Measurements from ENCODE around the gene CABLES1.
"Not testable (repeated sequence)": the region's sequence is repeated elsewhere in the genome, so short reads cannot be mapped to it uniquely, and the experiment has no call there.

CABLES1 gene

DNA sequence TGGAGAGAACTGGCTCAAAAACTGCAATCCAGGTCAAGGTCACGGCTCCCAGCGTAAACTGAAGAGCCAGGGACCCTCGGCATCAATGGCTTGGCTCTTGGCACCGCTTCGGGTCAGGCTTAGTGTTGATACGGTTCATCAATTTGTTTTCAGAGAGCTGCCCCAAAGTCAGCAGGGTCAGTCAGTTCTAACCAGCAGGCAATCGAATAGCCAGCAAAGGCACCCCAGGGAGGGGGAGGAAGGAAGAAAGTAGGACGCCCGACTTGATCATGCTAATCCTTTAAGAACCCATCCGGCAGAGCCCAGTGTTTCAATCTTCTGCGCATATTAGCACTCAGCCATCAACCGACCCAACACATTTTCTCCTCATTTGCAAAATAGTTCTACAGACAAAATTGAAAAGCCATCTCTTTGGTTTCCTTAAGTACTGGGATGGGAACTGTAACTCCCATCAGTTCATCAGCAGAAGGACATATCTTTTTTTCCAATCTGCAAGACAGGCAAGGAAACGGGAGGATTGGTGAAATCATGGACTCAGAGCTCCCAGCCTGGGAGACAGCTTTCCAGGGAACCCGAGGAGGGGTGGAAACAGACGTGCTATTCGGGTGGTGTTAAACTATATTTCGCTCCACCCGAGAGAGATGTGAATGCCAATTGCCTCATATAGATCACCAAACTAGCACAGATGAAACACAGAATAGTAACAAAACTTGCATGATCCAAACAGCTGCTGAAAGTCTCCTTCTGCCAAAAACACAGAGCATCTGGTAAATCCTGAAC, 40.7 kb upstream of the CABLES1 start:
- H3K9ac ChIP-seq (ENCODE audit: low read length), result no peak overlapping the region
- H3K36me3 ChIP-seq (ENCODE audit: control insufficient read depth in 1 of 2, insufficient read depth in 2 of 2, low read depth in 1 of 2, low read length in 2 of 2), result peaks cover 0 to 3% of the 10 kb centered on the region in 2 experiments
- peak overlapping the region in 1 of 2 experiments; percentile 15 for H2BK12ac ChIP-seq (ENCODE audit: low read length in 2 of 2)
- 61% methylated on average over 16 of the region's 18 CpGs for WGBS
- H3K27ac ChIP-seq (ENCODE audit: low read length, poor library complexity, severe bottlenecking), result no peak overlapping the region
- no peak overlapping the region for H4K8ac ChIP-seq (ENCODE audit: low read length)
- H3K4ac ChIP-seq (ENCODE audit: low read depth in 1 of 2, low read length in 2 of 2), result no peak overlapping the region
- no peak overlapping the region for H3K4me2 ChIP-seq (ENCODE audit: low read length, poor library complexity, severe bottlenecking)
- no peak overlapping the region for H3K14ac ChIP-seq (ENCODE audit: low read length in 2 of 2)
- H4K91ac ChIP-seq (ENCODE audit: low read length), result no peak overlapping the region
- H3K27me3 ChIP-seq (ENCODE audit: control insufficient read depth in 1 of 2, insufficient read depth in 1 of 2, low read length in 2 of 2), result peaks cover 0 to 24% of the 10 kb centered on the region in 2 experiments
- H2BK15ac ChIP-seq (ENCODE audit: low read depth, poor library complexity, severe bottlenecking), result no peak overlapping the region
- H3K18ac ChIP-seq (ENCODE audit: low read depth in 1 of 2, low read length in 2 of 2), result no peak overlapping the region
- H3K79me1 ChIP-seq (replicated peaks; ENCODE audit: low read length, poor library complexity, severe bottlenecking), result no peaks in the 10 kb centered on the region
- no peak overlapping the region for H2AFZ ChIP-seq (ENCODE audit: low read depth, low read length)
- peak overlapping the region in 1 of 2 experiments; percentile 26 for H3K4me3 ChIP-seq (ENCODE audit: insufficient read depth in 1 of 2, low read depth in 1 of 2, low read length in 2 of 2)
- no peak overlapping the region for H2BK120ac ChIP-seq (ENCODE audit: low read depth, low read length)
- H3K4me1 ChIP-seq (ENCODE audit: control insufficient read depth, insufficient read depth, low read depth, low read length), result peaks cover 13% of the 10 kb centered on the region
- no peak overlapping the region for H2AK5ac ChIP-seq (ENCODE audit: low read length, severe bottlenecking)
- no peak overlapping the region for H2BK5ac ChIP-seq (ENCODE audit: low read depth, low read length, poor library complexity, severe bottlenecking)
- H3K9me3 ChIP-seq (ENCODE audit: control insufficient read depth, low read length), result no peaks in the 10 kb centered on the region
- no peak overlapping the region for H3K23ac ChIP-seq (ENCODE audit: low read length in 2 of 2)
- no peak for DNase-seq

DNA sequence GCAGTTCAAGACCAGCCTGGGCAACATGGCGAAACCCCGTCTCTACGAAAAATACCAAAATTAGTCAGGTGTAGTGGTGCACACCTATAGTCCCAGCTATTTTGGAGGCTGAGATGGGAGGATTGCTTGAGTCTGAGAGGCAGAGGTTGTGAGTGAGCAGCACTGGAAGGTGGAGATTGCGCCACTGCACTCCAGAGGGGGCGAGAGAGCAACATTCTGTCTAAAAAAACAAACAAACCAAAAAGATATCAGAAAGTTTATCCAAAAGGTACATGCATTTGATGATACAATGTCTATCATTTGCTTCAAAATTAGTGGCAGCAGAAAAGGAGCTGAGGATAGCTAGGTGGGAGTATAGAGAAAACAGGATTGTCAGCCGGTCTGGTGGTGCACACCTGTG, 39.8 kb upstream of the CABLES1 start:
- H3K79me1 ChIP-seq (replicated peaks; ENCODE audit: low read length, poor library complexity, severe bottlenecking), result no peaks in the 10 kb centered on the region
- peaks cover 0 to 3% of the 10 kb centered on the region in 2 experiments for H3K36me3 ChIP-seq (ENCODE audit: control insufficient read depth in 1 of 2, insufficient read depth in 2 of 2, low read depth in 1 of 2, low read length in 2 of 2)
- H2BK15ac ChIP-seq (ENCODE audit: low read depth, poor library complexity, severe bottlenecking), result no peak overlapping the region
- no peak overlapping the region for H2BK120ac ChIP-seq (ENCODE audit: low read depth, low read length)
- H2BK12ac ChIP-seq (ENCODE audit: low read length in 2 of 2), result no peak overlapping the region
- H3K9ac ChIP-seq (ENCODE audit: low read length), result no peak overlapping the region
- peaks cover 12% of the 10 kb centered on the region for H3K4me1 ChIP-seq (ENCODE audit: control insufficient read depth, insufficient read depth, low read depth, low read length)
- peaks cover 0 to 24% of the 10 kb centered on the region in 2 experiments for H3K27me3 ChIP-seq (ENCODE audit: control insufficient read depth in 1 of 2, insufficient read depth in 1 of 2, low read length in 2 of 2)
- no peak for DNase-seq
- H3K23ac ChIP-seq (ENCODE audit: low read length in 2 of 2), result no peak overlapping the region
- H3K4ac ChIP-seq (ENCODE audit: low read depth in 1 of 2, low read length in 2 of 2), result no peak overlapping the region
- H3K14ac ChIP-seq (ENCODE audit: low read length in 2 of 2), result no peak overlapping the region
- H3K9me3 ChIP-seq (ENCODE audit: control insufficient read depth, low read length), result no peaks in the 10 kb centered on the region
- no peak overlapping the region for H2AK5ac ChIP-seq (ENCODE audit: low read length, severe bottlenecking)
- no peak overlapping the region for H4K8ac ChIP-seq (ENCODE audit: low read length)
- WGBS, result 100% methylated on average over 2 of the region's 6 CpGs
- H4K91ac ChIP-seq (ENCODE audit: low read length), result no peak overlapping the region
- H3K4me3 ChIP-seq (ENCODE audit: insufficient read depth in 1 of 2, low read depth in 1 of 2, low read length in 2 of 2), result no peak overlapping the region
- H2AFZ ChIP-seq (ENCODE audit: low read depth, low read length), result no peak overlapping the region
- H3K4me2 ChIP-seq (ENCODE audit: low read length, poor library complexity, severe bottlenecking), result no peak overlapping the region
- no peak overlapping the region for H2BK5ac ChIP-seq (ENCODE audit: low read depth, low read length, poor library complexity, severe bottlenecking)
- no peak overlapping the region for H3K18ac ChIP-seq (ENCODE audit: low read depth in 1 of 2, low read length in 2 of 2)
- no peak overlapping the region for H3K27ac ChIP-seq (ENCODE audit: low read length, poor library complexity, severe bottlenecking)

DNA sequence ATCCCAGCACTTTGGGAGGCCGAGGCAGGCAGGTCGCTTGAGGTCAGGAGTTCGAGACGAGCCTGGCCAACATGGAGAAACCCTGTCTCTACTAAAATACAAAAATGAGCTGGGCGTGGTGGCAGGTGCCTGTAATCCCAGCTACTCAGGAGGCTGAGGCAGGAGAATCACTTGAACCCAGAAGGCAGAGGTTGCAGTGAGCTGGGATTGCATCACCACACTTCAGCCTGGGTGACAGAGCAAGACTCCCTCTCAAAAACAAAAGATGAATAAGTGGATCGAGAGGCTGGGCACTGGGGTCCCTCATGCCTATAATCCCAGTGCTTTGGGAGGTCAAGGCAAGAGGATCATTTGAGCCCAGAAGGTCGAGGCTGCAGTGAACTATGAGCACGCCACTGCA, 38.3 kb upstream of the CABLES1 start:
- H2BK15ac ChIP-seq (ENCODE audit: low read depth, poor library complexity, severe bottlenecking); H3K23ac ChIP-seq (ENCODE audit: low read length in 2 of 2); H2AK5ac ChIP-seq (ENCODE audit: low read length, severe bottlenecking); H3K4me1 ChIP-seq (ENCODE audit: control insufficient read depth, insufficient read depth, low read depth, low read length); H3K14ac ChIP-seq (ENCODE audit: low read length in 2 of 2); H4K91ac ChIP-seq (ENCODE audit: low read length); H2BK12ac ChIP-seq (ENCODE audit: low read length in 2 of 2); H3K79me1 ChIP-seq (replicated peaks; ENCODE audit: low read length, poor library complexity, severe bottlenecking); DNase-seq; H4K8ac ChIP-seq (ENCODE audit: low read length); H3K4me2 ChIP-seq (ENCODE audit: low read length, poor library complexity, severe bottlenecking); H3K4me3 ChIP-seq (ENCODE audit: insufficient read depth in 1 of 2, low read depth in 1 of 2, low read length in 2 of 2); H3K9me3 ChIP-seq (ENCODE audit: control insufficient read depth, low read length); H2BK5ac ChIP-seq (ENCODE audit: low read depth, low read length, poor library complexity, severe bottlenecking); H3K27ac ChIP-seq (ENCODE audit: low read length, poor library complexity, severe bottlenecking); H2AFZ ChIP-seq (ENCODE audit: low read depth, low read length); H3K18ac ChIP-seq (ENCODE audit: low read depth in 1 of 2, low read length in 2 of 2); H3K36me3 ChIP-seq (ENCODE audit: control insufficient read depth in 1 of 2, insufficient read depth in 2 of 2, low read depth in 1 of 2, low read length in 2 of 2); H2BK120ac ChIP-seq (ENCODE audit: low read depth, low read length); H3K9ac ChIP-seq (ENCODE audit: low read length); H3K4ac ChIP-seq (ENCODE audit: low read depth in 1 of 2, low read length in 2 of 2): not testable (repeated sequence)
- 89% methylated on average over 7 of the region's 8 CpGs for WGBS
- H3K27me3 ChIP-seq (ENCODE audit: control insufficient read depth in 1 of 2, insufficient read depth in 1 of 2, low read length in 2 of 2), result peaks cover 0 to 26% of the 10 kb centered on the region in 2 experiments

- DNase-seq, result peak; percentile 61
- Histone ChIP-seq H3K23ac (ENCODE audit: low read length in 2 of 2) (no peak overlapping the region), H2BK15ac (ENCODE audit: low read depth, poor library complexity, severe bottlenecking) (no peak overlapping the region), H2BK12ac (ENCODE audit: low read length in 2 of 2) (no peak overlapping the region), H3K27ac (ENCODE audit: low read length, poor library complexity, severe bottlenecking) (no peak overlapping the region), H4K91ac (ENCODE audit: low read length) (no peak overlapping the region), H3K27me3 (ENCODE audit: control insufficient read depth in 1 of 2, insufficient read depth in 1 of 2, low read length in 2 of 2) (peaks cover 0 to 19% of the 10 kb centered on the region in 2 experiments), H3K4ac (ENCODE audit: low read depth in 1 of 2, low read length in 2 of 2) (no peak overlapping the region), H3K9me3 (ENCODE audit: control insufficient read depth, low read length) (no peaks in the 10 kb centered on the region), H3K4me2 (ENCODE audit: low read length, poor library complexity, severe bottlenecking) (no peak overlapping the region), H4K8ac (ENCODE audit: low read length) (no peak overlapping the region), H3K4me3 (ENCODE audit: insufficient read depth in 1 of 2, low read depth in 1 of 2, low read length in 2 of 2) (no peak overlapping the region), H2BK5ac (ENCODE audit: low read depth, low read length, poor library complexity, severe bottlenecking) (no peak overlapping the region), H3K79me1 (replicated peaks; ENCODE audit: low read length, poor library complexity, severe bottlenecking) (no peaks in the 10 kb centered on the region), H2AK5ac (ENCODE audit: low read length, severe bottlenecking) (peak overlapping the region; percentile 35), H3K4me1 (ENCODE audit: control insufficient read depth, insufficient read depth, low read depth, low read length) (no peaks in the 10 kb centered on the region), H2AFZ (ENCODE audit: low read depth, low read length) (no peak overlapping the region), H3K18ac (ENCODE audit: low read depth in 1 of 2, low read length in 2 of 2) (no peak overlapping the region), H2BK120ac (ENCODE audit: low read depth, low read length) (no peak overlapping the region), H3K9ac (ENCODE audit: low read length) (no peak overlapping the region), H3K14ac (ENCODE audit: low read length in 2 of 2) (no peak overlapping the region), H3K36me3 (ENCODE audit: control insufficient read depth in 1 of 2, insufficient read depth in 2 of 2, low read depth in 1 of 2, low read length in 2 of 2) (no peaks in the 10 kb centered on the region)
- WGBS, result 40% methylated on average over 5 of the region's 5 CpGs
Observed at GRCh38 chr18:23099621-23100020, 35.7 kb upstream of the CABLES1 start.

Data from mesenchymal stem cell (in vitro differentiated cells and primary cell).